Left ventricle myocardium inferior (tissue), 1 donor: ENCODE measurements around the gene TRIM15. TPM values are rescaled to one million over a fixed set of nuclear protein-coding genes. Genes with fewer than 3 reads are reported as not detected.

Experiments used
- DNase-seq: peaks from one replicate; pipeline ENCODE4 v3.0.0-alpha.2; 2020
- H3K27ac ChIP-seq: fragments of 200-600 bp; replicated peaks from 2 replicates; pipeline ENCODE4 v1.8.0; 2021
- H3K27me3 ChIP-seq: fragments of 200-600 bp; 2 replicates; pipeline ENCODE4 v1.8.0; 2021; ENCODE audit warnings: low read depth
- H3K36me3 ChIP-seq: fragments of 200-600 bp; 2 replicates; pipeline ENCODE4 v1.8.0; 2021
- H3K4me1 ChIP-seq: fragments of 200-600 bp; 2 replicates; pipeline ENCODE4 v1.8.0; 2021
- H3K4me3 ChIP-seq: fragments of 200-600 bp; 2 replicates; pipeline ENCODE4 v1.8.0; 2021; ENCODE audit warnings: mild to moderate bottlenecking, moderate library complexity
- H3K9me3 ChIP-seq: fragments of 200-600 bp; replicated peaks from 2 replicates; pipeline ENCODE4 v1.8.0; 2021
- CTCF ChIP-seq: fragments of 200-600 bp; IDR thresholded peaks from 2 replicates; pipeline ENCODE4 v1.8.0; 2021; ENCODE audit warnings: antibody characterized with exemption, mild to moderate bottlenecking, borderline replicate concordance
- intact Hi-C: fragments of 100-400 bp; cut with micrococcal nuclease; formaldehyde crosslinking; loops from one replicate; pipeline ENCODE4 v1.11.0; 2022
- total RNA-seq: library from RNA; stranded (reverse); fragmentation: NEBNext Ultra II Directional; extraction: Animal tissue kit (Norgen Biotek cat#: 25700); gene quantifications from one replicate; pipeline ENCODE4 v1.2.1, GENCODE V29; 2021
- donor health status: DM: no; HTN: yes; CAD: no; lungs with severe emphysema.

The TRIM15 gene
- total RNA-seq, 1 donor from 2014 or later, result not detected

GRCh38 chr6:30143780-30144179 is 19.6 kb upstream of the TRIM15 start:
- Histone ChIP-seq H3K27me3 (peaks cover 90% of the 10 kb centered on the region), H3K4me1 (no peaks in the 10 kb centered on the region)
- no peak for TF ChIP-seq CTCF

GRCh38 chr6:30144811-30145210 is 18.5 kb upstream of the TRIM15 start:
- Histone ChIP-seq H3K36me3 (no peaks in the 10 kb centered on the region), H3K27me3 (peaks cover 87% of the 10 kb centered on the region), H3K4me1 (no peaks in the 10 kb centered on the region), H3K9me3 (no peaks in the 10 kb centered on the region), H3K27ac (no peak overlapping the region), H3K4me3 (no peak overlapping the region)
- no peak for TF ChIP-seq CTCF
- no peak for DNase-seq
- intact Hi-C loops, result no loop called here

More at GRCh38 chr6:30143780-30144179, 19.6 kb upstream of the TRIM15 start:
- intact Hi-C loops, result no loop called here
- Histone ChIP-seq H3K36me3 (no peaks in the 10 kb centered on the region), H3K27ac (no peak overlapping the region), H3K9me3 (no peaks in the 10 kb centered on the region), H3K4me3 (no peak overlapping the region)
- DNase-seq, result no peak

- H3K9me3 ChIP-seq, result no peaks in the 10 kb centered on the region
These were observed 17.5 kb upstream of the TRIM15 start for GRCh38 chr6:30145818-30146217.

GRCh38 chr6:30147096-30147495 is 16.2 kb upstream of the TRIM15 start:
- Histone ChIP-seq H3K36me3 (no peaks in the 10 kb centered on the region), H3K27ac (no peak overlapping the region), H3K4me1 (no peaks in the 10 kb centered on the region), H3K4me3 (no peak overlapping the region), H3K9me3 (no peaks in the 10 kb centered on the region), H3K27me3 (peaks cover 74% of the 10 kb centered on the region)
- no peak for TF ChIP-seq CTCF
- intact Hi-C loops, result no loop called here
- no peak for DNase-seq

More at GRCh38 chr6:30145818-30146217, 17.5 kb upstream of the TRIM15 start:
- H3K4me3 ChIP-seq, result no peak overlapping the region
- H3K36me3 ChIP-seq, result no peaks in the 10 kb centered on the region
- H3K27me3 ChIP-seq, result peaks cover 85% of the 10 kb centered on the region
- TF ChIP-seq CTCF, result no peak
- no peak overlapping the region for H3K27ac ChIP-seq
- no peaks in the 10 kb centered on the region for H3K4me1 ChIP-seq
- DNase-seq, result no peak
- intact Hi-C loops, result no loop called here

- no peaks in the 10 kb centered on the region for H3K4me1 ChIP-seq
- no peak for DNase-seq
- H3K27ac ChIP-seq, result no peak overlapping the region
- H3K4me3 ChIP-seq, result no peak overlapping the region
- TF ChIP-seq CTCF, result no peak
- no peaks in the 10 kb centered on the region for H3K9me3 ChIP-seq
- H3K36me3 ChIP-seq, result no peaks in the 10 kb centered on the region
- peaks cover 61% of the 10 kb centered on the region for H3K27me3 ChIP-seq
- intact Hi-C loops, result no loop called here
These were observed 14.1 kb upstream of the TRIM15 start for GRCh38 chr6:30149234-30149633.
